NCI-H524 treated with DMSO at 0.1 percent for 48 hours (cell line): ENCODE data around the gene LRAT.

Source experiments
- DNase-seq: peaks from one replicate; lab custom pipeline; 2025; lab: John Stamatoyannopoulos, UW

The LRAT gene

GRCh38 chr4:154778264-154778663 lies 34.5 kb downstream of the LRAT start:
- no peak for DNase-seq

- DNase-seq, result no peak
Observed at GRCh38 chr4:154779362-154779947, 35.7 kb downstream of the LRAT start.

- DNase-seq, result no peak
Observed at GRCh38 chr4:154781126-154781982, 37.6 kb downstream of the LRAT start, which contains the start of gene RBM46. TSS of gene RBM46 (plus strand) at chr4:154781272. CDS start at chr4:154796753, 15,481 bp downstream.

GRCh38 chr4:154781983-154782293 lies 38.1 kb downstream of the LRAT start:
- DNase-seq, result no peak
